Endothelial cell of umbilical vein (primary cell): ENCODE measurements around the gene SCAPER. TPM values are rescaled to one million over a fixed set of nuclear protein-coding genes. Genes with fewer than 3 reads are reported as not detected.

Experiments
- BruUV-seq: library from RNA; stranded (reverse); fragments of 400-500 nt; replicated peaks from 2 replicates; lab custom pipeline; 2021; lab: Mats Ljungman, UMichigan
- CTCF ChIA-PET: fragments of 300-600, 350-600 bp; sonication (Branson Sonifier 250); formaldehyde crosslinking; loops from one replicate; lab custom pipeline; 2021; ENCODE audit warnings: antibody characterized with exemption, inconsistent platforms; lab: Charles Lee
- POLR2A ChIA-PET: fragments of 300-600, 350-600 bp; sonication (Branson Sonifier 250); formaldehyde crosslinking; loops from one replicate; lab custom pipeline; 2021; ENCODE audit warnings: antibody characterized with exemption, inconsistent platforms; lab: Charles Lee
- DNase-seq: peaks from one replicate; pipeline ENCODE4 v3.0.0-alpha.2; 2011; ENCODE audit warnings: low read depth, low spot score
- FAIRE-seq: peaks from 2 replicates; lab custom pipeline; 2011; peaks lifted over from hg19 to GRCh38; lab: Jason Lieb, UNC
- H2AFZ ChIP-seq: 2 replicates; pipeline ENCODE4 v1.6.0; 2012; ENCODE audit warnings: low read depth, low read length, control low read depth, inconsistent platforms
- H3K27ac ChIP-seq: 2 replicates; pipeline ENCODE4 v1.5.1; 2011; ENCODE audit warnings: low read depth, mild to moderate bottlenecking, control low read depth, low read length, moderate library complexity; ENCODE audit not compliant: insufficient read depth
- H3K27me3 ChIP-seq, 2 experiments: 2 replicates each; pipeline versions ENCODE4 v1.6.0 to v1.6.1; 2011; ENCODE audit warnings: low read length in 2 of 2, mixed read lengths in 1 of 2; ENCODE audit not compliant: control insufficient read depth in 2 of 2, insufficient read depth in 2 of 2
- H3K36me3 ChIP-seq, 2 experiments: 2 replicates in 1 of 2; 3 replicates in 1 of 2; pipeline ENCODE4 v1.5.1; 2011; ENCODE audit warnings: low read length in 2 of 2, mild to moderate bottlenecking in 1 of 2, moderate library complexity in 1 of 2; ENCODE audit not compliant: control insufficient read depth in 2 of 2, insufficient read depth in 2 of 2; ENCODE audit errors: extremely low read depth in 1 of 2
- H3K4me1 ChIP-seq: 3 replicates; pipeline ENCODE4 v1.5.1; 2011; ENCODE audit warnings: mild to moderate bottlenecking, low read length; ENCODE audit not compliant: control insufficient read depth, insufficient read depth; ENCODE audit errors: extremely low read depth
- H3K4me2 ChIP-seq: 2 replicates; pipeline ENCODE4 v1.6.1; 2011; ENCODE audit warnings: low read length, control low read depth, mixed read lengths; ENCODE audit not compliant: insufficient read depth
- H3K4me3 ChIP-seq, 3 experiments: fragments of 200-600 bp in 1 of 3; sonication (generic), shearing (Covaris generic) in 1 of 3; replicated peaks in 1 of 3; 2 replicates each; pipeline ENCODE4 v1.5.1; 2011 to 2016; ENCODE audit warnings: control low read depth in 3 of 3, low read length in 3 of 3, mild to moderate bottlenecking in 2 of 3, inconsistent platforms in 1 of 3, low read depth in 1 of 3, moderate library complexity in 1 of 3; ENCODE audit not compliant: insufficient read depth in 1 of 3
- H3K79me2 ChIP-seq: 2 replicates; pipeline ENCODE4 v1.6.0; 2012; ENCODE audit warnings: low read length, inconsistent platforms; ENCODE audit not compliant: control insufficient read depth, insufficient read depth
- H3K9ac ChIP-seq: replicated peaks from 2 replicates; pipeline ENCODE3; 2011; ENCODE audit warnings: low read length, control low read depth; ENCODE audit not compliant: insufficient read depth; ENCODE audit errors: extremely low read depth
- H3K9me1 ChIP-seq: replicated peaks from 3 replicates; pipeline ENCODE4 v1.6.0; 2011; ENCODE audit warnings: mild to moderate bottlenecking, low read length; ENCODE audit not compliant: control insufficient read depth, insufficient read depth; ENCODE audit errors: extremely low read depth
- H3K9me3 ChIP-seq: replicated peaks from 2 replicates; pipeline ENCODE4 v1.5.1; 2012; ENCODE audit warnings: low read length, inconsistent platforms; ENCODE audit not compliant: control insufficient read depth, insufficient read depth
- H4K20me1 ChIP-seq: replicated peaks from 2 replicates; pipeline ENCODE3; 2011; ENCODE audit warnings: mild to moderate bottlenecking, low read length; ENCODE audit not compliant: control insufficient read depth, insufficient read depth; ENCODE audit errors: extremely low read depth
- CTCF ChIP-seq, 2 donors: IDR thresholded peaks; 1 replicate in 1 of 2; 2 replicates in 1 of 2; pipeline ENCODE4 v1.5.1; 2011; ENCODE audit warnings: low read length in 2 of 2, mild to moderate bottlenecking in 2 of 2, moderate library complexity in 2 of 2, control low read depth in 1 of 2, inconsistent platforms in 1 of 2, low read depth in 1 of 2; ENCODE audit not compliant: insufficient read depth in 1 of 2; ENCODE audit errors: extremely low read depth in 1 of 2
- EZH2 ChIP-seq: IDR thresholded peaks from 2 replicates; pipeline ENCODE4 v1.6.1; 2012; ENCODE audit warnings: borderline replicate concordance, low read depth, mild to moderate bottlenecking, moderate library complexity, low read length, inconsistent platforms; ENCODE audit not compliant: severe bottlenecking
- FOS ChIP-seq: IDR thresholded peaks from 2 replicates; pipeline ENCODE4 v1.6.1; 2011; ENCODE audit warnings: mild to moderate bottlenecking, low read length, moderate library complexity, borderline replicate concordance; ENCODE audit not compliant: insufficient read depth
- GATA2 ChIP-seq: IDR thresholded peaks from 2 replicates; pipeline ENCODE4 v1.7.0; 2011; ENCODE audit warnings: low read depth, mild to moderate bottlenecking, moderate library complexity, mixed read lengths, low read length; ENCODE audit not compliant: insufficient read length, insufficient read depth
- JUN ChIP-seq: IDR thresholded peaks from 2 replicates; pipeline ENCODE4 v1.6.1; 2011; ENCODE audit warnings: borderline replicate concordance, low read depth; ENCODE audit not compliant: insufficient read length, insufficient read depth
- MAX ChIP-seq: IDR thresholded peaks from 2 replicates; pipeline ENCODE4 v1.6.1; 2011; ENCODE audit not compliant: insufficient read depth, insufficient read length
- MYC ChIP-seq: IDR thresholded peaks from one replicate; pipeline ENCODE4 v1.6.1; 2011; ENCODE audit warnings: mild to moderate bottlenecking, low read depth, low read length
- POLR2A ChIP-seq: IDR thresholded peaks from 2 replicates; pipeline ENCODE4 v1.6.1; 2012; ENCODE audit warnings: low read depth, mild to moderate bottlenecking, control low read depth, low read length
- POLR2AphosphoS5 ChIP-seq: IDR thresholded peaks from 2 replicates; pipeline ENCODE4 v1.6.1; 2012; ENCODE audit warnings: low read depth, mild to moderate bottlenecking, control low read depth, low read length, moderate library complexity; ENCODE audit not compliant: insufficient read depth
- dilution Hi-C: fragments of 300-500 bp; cut with MboI; formaldehyde crosslinking; loops from one replicate; pipeline ENCODE4 v1.15.0; 2019; ENCODE audit warnings: low sequenced_read_pairs; ENCODE audit not compliant: extremely low pct_ligation_motif_present
- intact Hi-C: fragments of 100-400 bp; cut with micrococcal nuclease; formaldehyde crosslinking; loops from one replicate; pipeline ENCODE4 v1.10.0; 2022
- polyA plus RNA-seq, 4 experiments: library from polyadenylated mRNA; depleted of rRNA in 3 of 4; stranded (reverse) in 3 of 4; unstranded in 1 of 4; fragments of >200 nt; gene quantifications; 2 replicates each; pipeline versions ENCODE4 v1.2.1 to v1.2.3, GENCODE V29; 2011 to 2012; ENCODE audit warnings: missing spikeins in 1 of 4
- total RNA-seq: library from RNA; stranded (reverse); gene quantifications from 2 replicates; pipeline ENCODE4 v1.2.3, GENCODE V29; 2021

Gene SCAPER
- total and polyA plus RNA-seq, 2 donors (not counting 3 experiments of a cell fraction or from before 2014, with no cell fraction given), result 2.7 to 12.7 TPM

GRCh38 chr15:76320012-76320411 lies 585.1 kb downstream of the SCAPER start:
- FAIRE-seq, result no peak
- no peak for TF ChIP-seq MYC
- no peak for TF ChIP-seq CTCF (IDR thresholded peaks at IDR 0.05; ENCODE audit: extremely low read depth in 1 of 2, insufficient read depth in 1 of 2, low read depth in 1 of 2, low read length in 2 of 2)
- TF ChIP-seq POLR2AphosphoS5, result no peak
- no peak for TF ChIP-seq MAX
- no peak for TF ChIP-seq EZH2
- TF ChIP-seq JUN, result no peak
- no peak for TF ChIP-seq FOS
- TF ChIP-seq POLR2A, result no peak
- no peak for TF ChIP-seq GATA2
- H3K9me3 ChIP-seq, result no peaks in the 10 kb centered on the region
- POLR2A ChIA-PET, result no interaction called here
- CTCF ChIA-PET, result interaction anchor here (0.7 to 1.0 kb wide), 2 partner anchors 9 to 10 kb away, joined by 3 to 4 read pairs; partner anchors contain the start of gene ETFA
- no peak overlapping the region for H3K4me3 ChIP-seq
- no peaks in the 10 kb centered on the region for H3K4me1 ChIP-seq
- no peaks in the 10 kb centered on the region for H3K36me3 ChIP-seq
- no peaks in the 10 kb centered on the region for H3K9me1 ChIP-seq
- no peak overlapping the region for H3K27ac ChIP-seq
- no peaks in the 10 kb centered on the region for H4K20me1 ChIP-seq
- BruUV-seq, result no TSS peak
- H2AFZ ChIP-seq, result no peak overlapping the region
- intact Hi-C loops, result no loop called here
- no peaks in the 10 kb centered on the region for H3K79me2 ChIP-seq
- H3K9ac ChIP-seq, result no peak overlapping the region
- dilution Hi-C loops, result no loop called here
- peaks cover 5 to 19% of the 10 kb centered on the region in 2 experiments for H3K27me3 ChIP-seq
- no peak overlapping the region for H3K4me2 ChIP-seq
- no peak for DNase-seq
